HG03457 (cell line): ENCODE data around the gene AIMP1.
"Not testable (repeated sequence)": the region's sequence is repeated elsewhere in the genome, so short reads cannot be mapped to it uniquely, and the experiment has no call there.

Experiments used
- ATAC-seq: cut with Tn5 transposase; IDR thresholded peaks from one replicate; pipeline ENCODE4 v1.9.1; 2021; ENCODE audit warnings: moderate number of reproducible peaks; ENCODE audit not compliant: unreplicated experiment

AIMP1 gene

GRCh38 chr4:106344647-106344970 is 28.3 kb downstream of the AIMP1 start:
- no peak for ATAC-seq

GRCh38 chr4:106347167-106347566 is 30.8 kb downstream of the AIMP1 start:
- no peak for ATAC-seq

- ATAC-seq: no peak
These were observed 34.7 kb downstream of the AIMP1 start for GRCh38 chr4:106351016-106351415.

- no peak for ATAC-seq
These were observed 37.4 kb downstream of the AIMP1 start for GRCh38 chr4:106353786-106354185.

- ATAC-seq: no peak
These were observed 38.8 kb downstream of the AIMP1 start for GRCh38 chr4:106355193-106355592.

- ATAC-seq: no peak
These were observed 42.5 kb downstream of the AIMP1 start for GRCh38 chr4:106358899-106359298.

- ATAC-seq: no peak
These were observed 45.9 kb downstream of the AIMP1 start for GRCh38 chr4:106362086-106362825.

- ATAC-seq: no peak
These were observed 47.9 kb downstream of the AIMP1 start for GRCh38 chr4:106364282-106364681.

GRCh38 chr4:106365613-106366012 is 49.3 kb downstream of the AIMP1 start:
- no peak for ATAC-seq

GRCh38 chr4:106366026-106366425 is 49.7 kb downstream of the AIMP1 start:
- ATAC-seq: no peak

- no peak for ATAC-seq
These were observed 50.7 kb downstream of the AIMP1 start for GRCh38 chr4:106367072-106367471.

GRCh38 chr4:106368678-106369077 is 52.3 kb downstream of the AIMP1 start, which contains the start of gene GIMD1:
TSS of gene GIMD1 (minus strand) at chr4:106368778. CDS start at chr4:106367435, 1,343 bp downstream.
- ATAC-seq: no peak

- peak; percentile 61 for ATAC-seq
These were observed 53.2 kb downstream of the AIMP1 start for GRCh38 chr4:106369456-106370060.

- ATAC-seq: no peak
These were observed 53.9 kb downstream of the AIMP1 start for GRCh38 chr4:106370214-106370613.

- ATAC-seq: no peak
These were observed 54.8 kb downstream of the AIMP1 start for GRCh38 chr4:106371161-106371560.

GRCh38 chr4:106373026-106373425 is 56.7 kb downstream of the AIMP1 start:
- no peak for ATAC-seq

- no peak for ATAC-seq
These were observed 63.8 kb downstream of the AIMP1 start for GRCh38 chr4:106380179-106380578.

- no peak for ATAC-seq
These were observed 68.5 kb downstream of the AIMP1 start for GRCh38 chr4:106384878-106385277.

GRCh38 chr4:106385853-106386393 is 69.6 kb downstream of the AIMP1 start:
- no peak for ATAC-seq

GRCh38 chr4:106395582-106395981 is 79.2 kb downstream of the AIMP1 start:
- ATAC-seq: no peak

GRCh38 chr4:106398898-106399297 is 82.5 kb downstream of the AIMP1 start:
- ATAC-seq: not testable (repeated sequence)
